NCI-H526 treated with DMSO at 0.1 percent for 48 hours (cell line): ENCODE data around the gene CFAP119.

Source experiments
- DNase-seq: peaks from one replicate; lab custom pipeline; 2025; lab: John Stamatoyannopoulos, UW

CFAP119 gene

DNA sequence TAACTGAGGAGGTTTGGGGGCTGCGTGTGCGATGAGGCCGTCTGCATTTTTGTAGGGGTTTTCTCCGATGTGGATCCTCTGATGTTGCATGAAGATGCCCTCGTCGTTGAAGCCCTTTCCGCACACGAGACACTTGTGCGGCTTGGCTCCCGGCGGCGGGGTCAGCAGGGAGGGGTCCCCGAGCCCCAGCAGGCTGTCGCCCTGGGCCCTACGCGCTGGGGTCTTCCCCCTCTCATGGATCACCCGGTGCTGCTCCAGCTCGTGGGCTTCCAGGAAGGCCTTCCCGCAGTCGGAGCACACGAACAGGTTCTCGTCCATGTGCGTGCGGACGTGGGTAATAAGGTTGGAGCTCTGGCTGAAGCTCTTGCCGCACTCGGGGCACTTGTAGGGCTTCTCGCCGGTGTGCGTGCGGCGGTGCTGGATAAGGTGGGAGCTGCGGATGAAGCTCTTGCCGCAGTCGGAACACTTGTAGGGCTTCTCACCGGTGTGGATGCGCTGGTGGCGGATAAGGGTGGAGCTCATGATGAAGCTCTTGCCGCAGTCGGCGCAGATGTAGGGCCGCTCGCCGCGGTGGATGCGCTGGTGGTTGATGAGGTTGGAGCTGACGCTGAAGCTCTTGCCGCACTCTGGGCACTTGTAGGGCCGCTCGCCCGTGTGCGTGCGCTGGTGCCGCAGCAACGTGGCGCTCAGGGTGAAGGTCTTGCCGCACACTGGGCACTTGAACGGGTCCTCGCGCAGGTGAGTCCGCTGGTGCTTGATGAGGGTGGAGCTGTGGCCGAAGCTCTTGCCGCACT lies 20.8 kb upstream of the CFAP119 start:
- no peak for DNase-seq

DNA sequence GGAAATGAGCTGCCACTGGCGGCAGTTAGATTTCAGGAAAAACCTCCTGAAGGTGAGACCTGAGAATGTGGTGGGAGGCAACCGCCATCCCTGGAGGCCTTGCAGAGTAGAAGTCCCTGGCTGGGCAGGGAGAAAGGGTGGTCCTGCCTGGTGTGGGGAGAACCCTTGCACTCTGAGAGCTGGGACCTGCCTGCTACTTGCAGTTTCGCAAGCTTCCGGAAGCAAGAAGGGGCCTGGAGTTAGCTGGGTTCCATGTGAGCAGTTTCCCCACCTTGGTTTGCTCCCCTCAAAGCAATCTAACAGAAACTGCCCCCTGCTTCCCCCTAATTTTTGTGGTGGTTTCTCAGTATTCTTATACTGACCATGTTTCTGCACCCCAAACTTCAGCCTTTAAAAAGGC lies 18.7 kb upstream of the CFAP119 start:
- DNase-seq = no peak

DNA sequence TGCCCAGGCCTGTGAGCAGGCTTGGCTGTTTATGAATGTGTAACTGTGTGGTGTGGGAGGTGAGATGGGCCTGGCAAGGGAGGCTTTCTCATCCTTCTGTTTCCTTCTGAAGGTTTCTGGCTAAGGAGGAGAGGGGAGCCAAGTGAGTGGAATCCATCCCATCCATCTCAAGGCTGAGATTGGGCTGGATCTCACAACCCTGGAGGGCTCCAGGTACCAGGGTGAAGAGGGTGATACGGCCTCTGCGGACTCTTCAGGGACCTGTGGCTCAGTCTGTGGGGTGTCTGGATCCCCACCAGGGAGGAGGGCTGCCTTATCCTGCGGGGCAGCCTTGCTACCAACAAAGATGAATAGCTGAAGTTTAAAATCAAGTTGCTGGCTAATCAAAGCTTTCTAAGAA lies 18.2 kb upstream of the CFAP119 start:
- no peak for DNase-seq

DNA sequence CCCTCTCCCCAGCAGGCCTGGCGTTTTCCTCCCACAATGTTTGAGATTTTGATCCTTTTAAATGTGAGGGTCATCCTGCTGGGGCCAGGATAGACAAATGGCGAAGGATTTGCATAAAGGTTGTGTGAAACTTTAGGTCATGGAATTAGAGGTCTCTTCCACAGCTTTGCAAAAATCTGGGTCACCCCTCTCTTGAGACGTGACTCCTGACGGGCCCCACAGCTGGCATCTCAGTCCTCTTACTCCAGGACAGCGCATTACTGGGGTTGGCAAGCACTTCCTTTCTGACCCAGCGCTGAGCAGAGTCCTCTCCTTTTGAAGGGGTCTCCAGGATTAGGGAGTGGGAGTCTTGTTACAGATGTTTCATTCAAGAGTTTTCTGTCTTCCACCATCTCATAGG lies 17.7 kb upstream of the CFAP119 start:
- no peak for DNase-seq

DNA sequence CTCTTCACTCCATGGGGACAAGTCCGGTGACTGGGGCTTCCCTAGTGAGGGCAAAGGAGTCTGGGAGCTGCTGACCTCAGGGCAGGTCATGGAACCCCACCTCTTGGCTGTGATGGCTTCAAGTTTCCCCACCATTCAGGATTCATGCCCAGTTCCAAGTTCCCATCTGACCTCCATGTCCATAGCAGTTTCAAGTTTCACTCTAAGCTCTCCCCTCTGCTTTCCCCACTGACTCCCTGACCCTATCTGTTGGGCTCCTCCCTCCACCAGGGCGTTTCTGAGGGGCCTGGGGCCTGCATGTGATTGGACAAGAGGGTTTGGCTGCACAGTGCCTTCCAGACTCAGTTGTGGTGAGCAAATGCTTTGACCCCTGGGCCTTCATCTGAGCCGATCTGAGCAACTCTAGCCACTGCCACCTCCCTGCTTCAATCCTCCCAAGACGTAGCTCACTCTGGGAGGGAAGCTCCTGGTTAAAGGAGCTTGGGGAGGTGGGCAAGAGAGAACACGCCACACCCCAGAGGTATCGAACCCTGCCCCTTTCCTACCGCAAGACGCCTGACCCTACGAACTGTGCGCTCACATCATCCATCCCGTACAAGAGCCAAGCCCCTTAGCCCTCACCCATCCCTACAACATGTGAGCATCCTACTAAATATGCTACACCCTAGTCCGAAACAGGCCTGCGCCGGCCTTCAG lies 16.8 kb upstream of the CFAP119 start:
- no peak for DNase-seq

DNA sequence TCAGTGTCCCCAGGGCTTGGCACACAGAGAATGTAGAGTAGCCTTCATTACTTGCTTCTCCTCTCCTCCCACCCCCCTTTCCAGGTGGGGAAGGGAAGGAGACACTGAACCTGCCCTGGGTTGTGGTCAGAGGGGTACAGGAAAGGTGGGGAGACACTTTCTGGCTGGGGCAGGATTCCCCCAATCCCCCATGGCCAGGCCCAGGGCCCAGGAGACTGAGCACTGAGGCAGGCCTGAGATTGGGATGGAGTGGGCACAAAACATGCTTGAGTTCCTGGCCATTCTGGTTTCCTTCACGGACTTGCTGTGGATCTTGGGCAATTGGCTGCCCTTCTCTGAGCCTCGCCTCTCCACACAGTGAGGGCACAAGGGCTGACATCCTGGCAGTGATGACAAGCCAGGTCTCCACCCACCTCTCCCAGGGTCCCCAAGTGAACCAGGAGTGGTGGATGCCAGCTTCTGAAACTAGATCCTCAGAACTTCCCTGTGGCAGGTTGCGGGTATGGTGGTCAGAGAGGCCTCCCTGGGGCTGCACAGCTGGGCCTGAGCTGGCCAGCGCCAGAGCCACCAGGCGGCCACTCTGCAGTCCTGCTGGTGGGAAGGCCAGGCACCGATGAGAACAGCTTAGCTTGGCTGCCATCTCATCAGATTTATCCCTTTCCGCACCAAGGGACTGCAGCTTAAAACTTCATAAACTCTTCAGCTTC lies 15.9 kb upstream of the CFAP119 start:
- no peak for DNase-seq

DNA sequence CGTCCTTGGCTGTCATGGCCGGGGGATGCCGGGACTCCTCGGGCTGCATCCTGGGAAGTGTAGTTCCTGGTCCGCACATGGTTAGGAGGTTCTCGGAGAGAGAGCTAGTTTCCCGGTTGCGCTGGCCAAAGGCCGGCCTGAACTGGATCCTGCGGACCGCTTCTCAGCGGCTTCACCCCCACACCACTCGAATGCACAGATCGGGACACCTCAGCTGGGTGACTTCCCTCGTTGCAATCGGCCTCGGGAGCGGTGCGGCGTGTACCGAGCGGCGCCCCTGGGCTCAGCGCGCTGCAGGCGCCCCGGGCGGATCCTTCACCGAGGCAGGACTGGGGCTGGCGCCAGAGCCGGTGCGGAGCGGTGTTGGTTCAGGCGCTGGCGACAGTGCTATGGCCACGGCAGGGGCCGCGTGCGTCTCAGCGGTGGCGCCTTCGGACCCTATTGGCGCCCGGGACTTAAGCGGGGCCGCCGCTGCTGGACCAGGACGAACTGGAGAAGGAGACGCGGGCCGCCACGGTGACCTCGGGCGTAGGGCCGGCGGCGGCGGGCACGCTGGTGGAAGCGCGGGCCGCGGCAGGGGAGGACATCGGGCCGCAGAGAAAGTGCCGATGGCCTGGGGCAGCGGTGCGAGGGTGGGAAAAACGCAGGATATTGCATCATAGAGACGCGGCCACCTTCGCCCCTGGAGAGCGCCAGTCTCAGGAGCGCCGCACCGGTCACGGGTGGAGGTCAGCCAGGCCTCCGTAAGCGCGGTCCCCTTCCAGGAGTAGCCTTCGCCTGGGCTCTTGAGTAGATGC lies 13.7 kb upstream of the CFAP119 start:
- DNase-seq = peak; percentile 71

DNA sequence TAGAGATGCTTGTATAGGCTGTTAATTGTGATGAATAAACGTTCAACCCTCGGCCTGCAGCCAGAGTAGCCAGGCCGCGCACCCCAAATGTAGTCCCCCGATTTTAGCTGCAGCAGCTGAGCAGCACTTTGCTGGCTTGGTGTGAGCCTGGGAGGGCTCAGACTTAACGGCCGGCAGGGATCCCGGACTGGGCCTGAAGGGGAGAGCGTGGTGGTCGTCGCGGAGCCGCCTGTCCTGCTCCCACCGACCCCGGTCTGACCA lies 13.2 kb upstream of the CFAP119 start:
- no peak for DNase-seq

DNA sequence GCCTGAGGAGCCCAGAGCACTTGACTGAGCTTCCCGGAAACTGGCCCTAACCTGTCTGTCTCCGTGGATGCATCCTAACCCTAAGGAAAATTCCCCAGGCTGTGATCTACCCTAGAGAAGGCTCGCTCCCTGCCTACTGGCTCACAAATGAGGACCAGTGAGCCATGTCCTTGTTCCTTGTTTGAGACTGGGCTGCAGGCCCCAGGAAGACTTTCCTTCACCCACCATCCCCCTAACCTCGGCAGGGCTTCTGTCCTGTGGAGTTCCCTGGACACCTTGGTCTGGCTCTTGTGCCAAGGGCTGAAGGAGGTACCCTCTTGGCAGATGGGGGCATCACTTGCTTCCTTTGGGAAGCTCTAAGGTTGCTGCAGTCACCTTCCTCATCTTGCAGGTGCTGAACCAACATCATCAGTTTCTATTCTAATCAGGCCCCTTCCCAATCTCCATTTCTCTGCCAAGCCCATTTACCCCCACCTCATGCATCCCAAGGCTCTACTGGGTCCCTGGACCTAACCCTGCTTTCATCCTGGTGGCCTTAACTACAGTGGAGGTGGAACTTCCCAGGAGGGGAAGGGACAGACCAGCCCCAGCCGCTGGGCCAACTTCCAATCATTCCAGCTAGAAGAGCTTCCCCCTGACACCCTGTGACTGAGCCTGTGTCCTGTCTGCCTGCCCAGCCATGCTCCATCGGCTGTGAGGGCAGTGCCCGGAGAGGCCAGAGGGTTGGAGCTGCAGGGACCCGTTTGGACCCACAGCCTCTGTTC lies 12.7 kb upstream of the CFAP119 start:
- DNase-seq = no peak

DNA sequence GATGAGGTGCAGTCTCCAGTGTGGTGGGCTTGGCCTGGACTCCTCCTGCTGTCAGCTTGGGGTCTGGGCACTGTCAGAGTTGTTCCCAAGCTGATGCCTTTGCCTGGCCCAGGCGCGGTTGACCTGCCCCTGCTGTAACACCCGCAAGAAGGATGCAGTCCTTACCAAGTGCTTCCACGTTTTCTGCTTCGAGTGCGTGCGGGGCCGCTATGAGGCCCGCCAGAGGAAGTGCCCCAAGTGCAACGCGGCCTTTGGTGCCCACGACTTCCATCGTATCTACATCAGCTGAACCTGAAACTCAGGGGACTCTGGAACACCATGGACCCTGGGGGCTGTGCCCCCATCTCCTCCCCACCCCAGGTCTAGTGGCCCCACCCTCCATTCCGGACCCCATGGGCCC lies 12.0 kb upstream of the CFAP119 start:
- DNase-seq = no peak

DNA sequence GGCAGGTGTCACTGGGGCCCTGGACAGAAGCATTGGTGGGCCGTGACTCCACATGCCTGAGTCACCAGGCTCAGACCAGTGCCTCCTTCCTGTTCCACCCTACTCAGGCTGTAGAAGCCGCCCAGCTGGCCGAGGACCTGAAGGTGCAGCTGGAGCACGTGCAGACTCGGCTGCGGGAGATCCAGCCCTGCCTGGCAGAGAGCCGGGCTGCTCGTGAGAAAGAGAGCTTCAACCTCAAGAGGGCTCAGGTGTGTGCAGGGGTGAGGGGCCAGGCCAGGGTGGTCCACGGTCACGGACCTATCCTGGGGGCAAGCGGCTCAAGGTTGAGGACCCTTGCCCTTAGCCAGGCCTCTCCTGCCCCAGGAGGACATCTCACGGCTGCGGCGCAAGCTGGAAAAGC lies 9.9 kb upstream of the CFAP119 start:
- DNase-seq = no peak

DNA sequence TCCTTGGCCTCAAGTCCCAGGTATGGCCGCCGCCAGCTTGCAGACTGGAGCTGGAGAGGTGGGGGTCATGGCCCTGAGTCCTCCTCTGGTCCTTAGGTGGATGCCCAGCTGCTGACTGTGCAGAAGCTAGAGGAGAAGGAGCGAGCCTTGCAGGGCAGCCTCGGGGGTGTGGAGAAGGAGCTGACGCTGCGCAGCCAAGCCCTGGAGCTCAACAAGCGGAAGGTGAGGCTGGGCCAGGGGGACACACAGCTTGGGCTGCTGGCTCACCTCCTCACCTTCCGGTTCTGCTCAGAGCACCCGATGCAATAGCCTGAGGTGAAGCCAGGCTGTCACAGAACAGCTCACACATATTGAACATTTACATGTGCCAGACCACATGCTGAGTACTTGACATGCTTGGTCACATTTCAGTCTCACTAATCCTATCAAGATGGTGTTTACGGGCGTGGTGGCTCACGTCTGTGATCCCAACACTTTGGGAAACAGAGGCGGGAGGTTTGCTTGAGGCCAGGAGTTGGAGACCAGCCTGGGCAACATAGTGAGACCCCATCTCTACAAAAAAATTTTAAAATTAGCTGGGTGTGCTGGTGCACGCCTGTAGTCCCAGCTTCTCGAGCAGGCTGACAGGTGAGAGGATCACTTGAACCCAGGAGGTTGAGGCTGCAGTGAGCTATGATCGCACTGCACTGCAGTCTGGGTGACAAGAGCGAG lies 7.7 kb upstream of the CFAP119 start:
- no peak for DNase-seq

DNA sequence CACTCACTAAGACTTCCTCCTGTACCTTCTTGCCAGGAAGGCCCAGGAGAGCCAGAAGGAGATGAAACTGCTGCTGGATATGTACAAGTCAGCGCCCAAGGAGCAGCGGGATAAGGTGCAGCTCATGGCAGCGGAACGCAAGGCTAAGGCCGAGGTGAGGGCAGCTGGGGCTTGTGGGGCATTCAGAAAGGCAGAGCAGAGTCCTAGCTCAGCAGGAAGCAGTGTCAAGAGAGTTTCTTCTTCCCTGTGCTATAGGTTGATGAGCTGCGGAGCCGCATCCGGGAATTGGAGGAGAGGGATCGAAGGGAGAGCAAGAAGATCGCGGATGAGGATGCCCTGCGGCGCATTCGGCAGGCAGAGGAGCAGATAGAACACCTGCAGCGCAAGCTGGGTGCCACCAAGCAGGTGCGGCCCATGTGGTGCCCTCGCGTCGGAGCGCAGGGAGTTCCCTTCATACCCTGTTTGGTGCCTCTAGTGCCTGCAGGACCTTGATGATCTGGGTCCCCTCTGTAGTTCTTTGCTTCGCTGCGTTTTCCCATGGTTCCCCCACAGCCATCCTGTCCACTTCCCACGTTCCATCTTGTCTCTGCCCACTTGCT lies 6.8 kb upstream of the CFAP119 start:
- no peak for DNase-seq

DNA sequence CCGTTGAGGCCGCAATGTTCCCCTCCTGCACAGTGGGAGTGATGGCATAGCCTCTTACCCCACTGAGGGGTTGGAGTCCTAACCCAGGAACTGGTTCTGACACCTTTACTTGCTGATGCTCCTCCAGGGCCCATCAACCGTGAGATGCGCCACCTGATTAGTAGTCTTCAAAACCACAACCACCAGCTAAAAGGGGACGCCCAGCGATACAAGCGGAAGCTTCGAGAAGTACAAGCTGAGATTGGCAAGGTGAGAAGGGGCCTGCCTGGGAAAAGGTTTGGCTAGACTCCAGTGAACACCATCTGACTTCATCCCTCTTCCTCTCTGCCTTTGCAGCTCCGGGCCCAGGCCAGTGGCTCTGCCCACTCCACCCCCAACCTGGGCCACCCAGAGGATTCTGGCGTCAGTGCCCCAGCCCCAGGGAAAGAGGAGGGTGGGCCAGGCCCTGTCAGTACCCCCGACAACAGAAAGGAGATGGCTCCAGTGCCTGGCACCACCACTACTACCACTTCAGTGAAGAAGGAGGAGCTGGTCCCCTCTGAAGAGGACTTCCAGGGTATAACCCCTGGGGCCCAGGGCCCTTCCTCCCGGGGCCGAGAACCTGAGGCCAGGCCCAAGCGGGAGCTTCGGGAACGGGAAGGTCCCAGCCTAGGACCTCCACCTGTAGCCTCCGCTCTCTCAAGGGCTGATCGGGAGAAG lies 6.1 kb upstream of the CFAP119 start:
- no peak for DNase-seq

DNA sequence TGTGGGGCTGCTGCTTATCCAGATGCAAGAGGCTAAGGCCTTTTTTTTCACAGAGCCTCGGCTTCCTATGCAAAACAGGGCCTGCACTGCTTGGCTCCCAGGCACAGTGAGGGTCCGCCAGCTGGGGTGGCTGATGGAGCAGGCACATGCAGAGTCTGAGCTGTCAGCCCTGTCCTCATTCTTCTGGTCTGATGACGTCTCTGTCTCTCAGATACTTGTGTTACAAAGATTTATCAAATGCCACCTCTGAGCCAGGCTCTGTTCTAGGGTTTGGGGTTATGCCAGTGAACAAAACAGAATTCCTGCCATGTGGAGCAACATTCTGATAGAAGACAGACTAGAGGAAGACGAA lies 5.0 kb upstream of the CFAP119 start:
- no peak for DNase-seq

DNA sequence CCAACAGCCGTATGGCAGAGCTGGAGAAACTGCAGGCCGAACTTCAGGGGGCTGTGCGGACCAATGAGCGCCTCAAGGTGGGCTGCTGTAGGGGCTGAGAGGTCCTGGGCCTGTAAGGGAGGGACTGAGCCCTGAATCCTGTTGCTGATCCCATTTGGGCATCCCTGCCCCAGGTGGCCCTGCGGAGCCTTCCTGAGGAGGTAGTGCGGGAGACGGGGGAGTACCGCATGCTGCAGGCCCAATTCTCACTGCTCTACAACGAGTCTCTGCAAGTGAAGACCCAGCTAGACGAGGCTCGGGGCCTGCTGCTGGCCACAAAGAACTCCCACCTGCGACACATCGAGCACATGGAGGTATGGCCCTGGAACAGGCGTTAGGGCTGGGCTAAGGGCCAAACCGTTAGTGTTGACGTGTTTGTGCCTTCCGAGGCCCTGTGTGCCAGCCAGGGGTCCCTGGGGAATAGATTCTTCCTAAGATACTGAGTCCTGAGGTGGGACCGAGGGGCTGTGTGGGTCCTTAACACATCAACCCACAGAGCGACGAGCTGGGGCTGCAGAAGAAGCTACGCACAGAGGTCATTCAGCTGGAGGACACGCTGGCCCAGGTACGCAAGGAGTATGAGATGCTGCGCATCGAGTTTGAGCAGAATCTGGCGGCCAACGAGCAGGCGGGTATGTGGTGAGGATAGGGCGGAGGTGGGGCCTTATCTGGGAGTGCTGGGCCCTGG lies 4.5 kb upstream of the CFAP119 start:
- DNase-seq = no peak

DNA sequence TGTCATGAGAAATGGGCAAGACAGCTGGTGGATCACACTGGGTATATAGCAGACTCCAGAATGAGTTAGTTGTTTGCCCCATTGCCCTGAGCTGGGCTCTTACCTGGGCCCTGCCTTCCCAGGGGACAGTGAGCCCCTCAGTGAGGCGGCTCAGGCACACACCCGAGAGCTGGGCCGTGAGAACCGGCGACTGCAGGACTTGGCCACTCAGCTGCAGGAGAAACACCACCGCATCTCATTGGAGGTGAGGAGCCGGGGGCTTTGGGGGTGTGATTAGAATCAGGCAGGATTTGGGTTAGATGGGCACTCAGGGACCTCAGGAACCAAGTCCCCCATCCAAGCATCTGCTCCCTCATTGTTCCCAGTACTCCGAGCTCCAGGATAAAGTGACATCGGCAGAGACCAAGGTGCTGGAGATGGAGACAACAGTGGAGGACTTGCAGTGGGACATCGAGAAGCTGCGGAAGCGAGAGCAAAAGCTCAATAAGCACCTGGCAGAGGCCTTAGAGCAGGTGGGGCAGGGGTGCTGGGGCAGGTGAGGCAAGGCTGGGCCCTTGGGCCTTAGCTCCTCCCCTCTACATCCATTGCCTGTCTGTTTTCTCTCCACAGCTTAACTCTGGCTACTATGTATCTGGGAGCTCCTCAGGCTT lies 3.1 kb upstream of the CFAP119 start:
- DNase-seq = no peak

DNA sequence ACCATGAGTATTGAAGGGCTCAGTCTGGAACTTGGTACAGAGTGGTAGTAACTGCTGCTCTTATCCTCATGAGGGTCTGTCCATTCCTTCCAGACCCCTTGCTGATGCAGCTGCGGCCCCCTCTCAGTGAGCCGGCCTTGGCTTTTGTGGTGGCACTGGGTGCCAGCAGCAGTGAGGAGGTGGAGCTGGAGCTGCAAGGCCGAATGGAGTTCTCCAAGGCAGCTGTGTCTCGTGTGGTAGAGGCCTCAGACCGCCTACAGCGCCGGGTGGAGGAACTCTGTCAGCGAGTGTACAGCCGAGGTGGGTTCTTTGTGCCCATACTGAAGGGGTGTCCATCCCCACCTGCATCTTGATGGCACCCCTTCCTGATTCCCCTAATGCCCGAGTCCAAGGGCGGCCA lies 2.2 kb upstream of the CFAP119 start:
- DNase-seq = no peak
